ENCODE results near the gene CCDC50. TPM values are rescaled to one million over a fixed set of nuclear protein-coding genes. Genes with fewer than 3 reads are reported as not detected.

The CCDC50 gene
- total RNA-seq, 1 donor from 2014 or later: 267 TPM

DNA sequence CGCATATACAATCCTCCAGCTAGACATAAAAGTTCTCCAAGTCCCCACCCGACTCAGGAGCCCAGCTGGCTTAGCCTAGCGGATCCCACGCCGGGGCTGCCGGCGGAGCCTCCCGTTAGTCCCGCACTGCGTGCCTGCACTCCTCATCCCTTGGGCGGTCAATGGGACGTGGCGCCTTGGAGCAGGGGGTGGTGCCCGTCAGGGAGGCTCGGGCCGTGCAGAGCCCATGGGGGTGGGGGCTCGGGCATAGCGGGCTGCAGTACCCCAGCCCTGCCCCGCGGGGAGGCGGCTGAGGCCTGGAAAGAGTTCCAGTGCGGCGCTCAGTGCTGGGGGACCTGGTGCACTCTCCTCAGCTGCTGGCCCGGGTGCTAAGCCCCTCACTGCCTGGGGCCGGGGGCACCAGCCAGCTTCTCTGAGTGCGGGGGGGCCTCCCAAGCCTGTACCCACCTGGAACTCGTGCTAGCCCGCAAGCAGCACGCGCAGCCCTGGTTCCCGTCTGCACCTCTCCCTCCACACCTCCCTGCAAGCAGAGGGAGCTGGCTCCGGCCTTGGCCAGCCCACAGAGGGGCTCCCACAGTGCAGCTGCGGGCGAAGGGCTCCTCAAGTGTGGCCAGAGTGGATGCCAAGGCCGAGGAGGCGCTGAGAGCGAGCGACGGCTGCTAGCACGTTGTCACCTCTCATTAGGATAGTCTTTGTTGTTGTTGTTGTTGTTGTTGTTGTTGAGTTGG lies 12.2 kb upstream of the CCDC50 start:
- DNase-seq: no peak

DNA sequence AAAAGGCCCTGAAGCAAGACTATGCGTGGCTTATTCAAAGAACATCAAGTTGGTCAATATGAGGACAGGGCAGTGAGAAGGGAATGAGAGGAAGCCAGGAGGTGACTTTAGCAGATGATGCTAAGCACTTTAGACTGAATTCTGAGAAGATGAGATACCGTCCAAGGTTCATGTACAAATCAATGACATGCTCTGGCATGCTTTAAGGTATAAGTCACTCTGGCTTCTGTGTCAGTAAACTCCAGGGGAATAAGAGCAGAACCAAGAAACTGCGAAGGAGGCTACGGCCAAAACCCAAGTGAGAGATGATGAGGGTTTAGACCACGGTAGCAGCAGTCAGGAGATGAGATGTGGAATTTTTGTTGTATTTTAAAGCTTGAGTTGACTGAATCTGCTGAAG lies 8.9 kb upstream of the CCDC50 start:
- DNase-seq: no peak

DNA sequence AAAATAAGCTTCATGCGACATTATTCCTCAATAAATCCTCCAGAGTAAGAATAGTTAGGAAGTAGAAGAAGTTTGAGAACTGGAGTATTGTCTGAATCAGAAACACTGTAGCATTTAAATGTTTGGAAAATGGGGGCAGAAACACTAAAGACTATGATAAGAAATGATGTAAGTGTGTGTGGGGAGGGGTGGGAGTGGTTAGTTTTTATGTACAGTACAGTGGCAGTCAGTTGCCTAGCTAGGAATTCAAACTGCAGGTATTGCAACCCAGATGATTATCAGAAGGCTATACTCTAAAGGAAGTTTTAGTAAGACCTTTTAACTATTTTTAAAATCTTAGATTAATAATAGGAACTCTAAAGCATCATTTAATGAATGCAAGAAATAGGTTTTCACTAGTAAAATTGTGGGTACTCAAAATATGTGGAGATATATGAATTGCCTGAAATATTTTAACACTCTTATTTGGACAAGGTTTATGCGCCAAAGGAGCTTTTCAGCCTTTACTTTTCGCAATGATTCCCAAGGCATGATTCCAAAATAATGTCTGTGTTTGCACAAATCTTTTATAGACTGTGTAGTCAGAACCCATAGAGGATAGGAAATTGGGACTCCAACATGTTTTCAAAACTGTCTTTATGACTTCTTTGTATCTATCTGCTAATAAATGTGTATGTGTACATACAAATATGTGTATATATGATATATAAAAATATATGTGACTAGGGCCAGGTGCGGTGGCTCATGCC lies 8.0 kb upstream of the CCDC50 start:
- no peak for DNase-seq

DNA sequence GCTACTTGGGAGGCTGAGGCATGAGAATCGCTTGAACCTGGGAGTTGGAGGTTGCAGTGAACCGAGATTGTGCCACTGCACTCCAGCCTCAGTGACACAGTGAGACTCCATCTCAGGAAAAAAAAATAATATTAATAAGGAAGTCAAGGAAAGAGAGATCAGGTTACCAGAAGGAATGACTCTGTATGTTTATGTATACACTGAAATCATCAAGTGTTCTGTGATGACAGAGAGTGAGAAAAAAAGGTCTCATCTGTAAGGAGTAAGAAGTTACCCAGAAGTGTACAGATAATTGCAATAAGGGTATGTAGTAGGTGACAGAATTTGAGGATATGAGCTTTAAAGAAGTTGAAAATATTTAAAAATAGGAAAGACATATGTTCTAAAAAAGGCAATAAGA lies 4.3 kb upstream of the CCDC50 start:
- no peak for DNase-seq

DNA sequence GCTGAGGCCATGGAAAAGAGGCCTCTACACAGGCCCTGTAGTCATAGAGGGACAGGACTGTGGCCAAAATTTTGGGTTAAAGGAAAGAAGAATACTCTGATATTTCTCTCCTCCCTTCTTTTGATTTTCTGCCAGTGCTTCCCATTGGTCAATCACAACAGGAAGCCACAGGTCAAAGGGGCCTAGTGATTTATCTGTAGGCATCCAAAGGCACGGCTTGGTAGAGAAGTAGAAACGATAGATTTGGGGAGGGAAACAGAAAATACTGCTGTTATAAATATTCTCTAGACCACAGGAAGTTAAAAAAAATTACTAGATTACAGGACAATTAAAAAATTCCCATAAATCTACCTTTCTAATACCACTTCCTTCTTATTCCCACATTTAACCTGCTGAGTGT lies 1.7 kb upstream of the CCDC50 start:
- no peak for DNase-seq

DNA sequence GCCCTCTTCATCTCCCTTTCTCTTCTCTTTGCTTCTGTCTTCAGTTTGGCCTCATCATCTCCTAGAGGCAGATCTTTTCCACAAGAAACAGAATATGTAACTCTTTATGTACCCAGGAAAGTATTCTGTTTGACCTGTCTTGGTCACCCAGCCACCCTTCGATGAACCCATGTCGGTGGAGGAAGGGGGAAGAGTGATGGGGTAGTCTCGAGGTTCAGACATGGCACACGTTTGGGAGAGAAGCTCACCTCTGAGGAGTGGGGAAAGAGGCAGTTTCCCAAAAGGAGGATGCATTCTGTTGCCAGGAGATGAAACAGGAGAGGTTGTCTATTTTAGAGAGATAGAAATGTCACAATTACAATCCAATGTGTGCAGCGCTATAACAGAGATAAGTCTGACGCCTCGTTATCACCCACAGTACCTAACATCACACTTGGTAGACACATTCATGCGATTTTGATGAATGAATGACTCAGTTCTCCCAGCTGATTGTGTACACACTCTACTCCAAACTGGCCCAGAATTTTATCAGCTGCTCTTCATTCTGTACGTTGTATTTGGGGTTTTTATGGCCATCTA lies 722 bp upstream of the CCDC50 start:
- peak; percentile 69 for DNase-seq

DNA sequence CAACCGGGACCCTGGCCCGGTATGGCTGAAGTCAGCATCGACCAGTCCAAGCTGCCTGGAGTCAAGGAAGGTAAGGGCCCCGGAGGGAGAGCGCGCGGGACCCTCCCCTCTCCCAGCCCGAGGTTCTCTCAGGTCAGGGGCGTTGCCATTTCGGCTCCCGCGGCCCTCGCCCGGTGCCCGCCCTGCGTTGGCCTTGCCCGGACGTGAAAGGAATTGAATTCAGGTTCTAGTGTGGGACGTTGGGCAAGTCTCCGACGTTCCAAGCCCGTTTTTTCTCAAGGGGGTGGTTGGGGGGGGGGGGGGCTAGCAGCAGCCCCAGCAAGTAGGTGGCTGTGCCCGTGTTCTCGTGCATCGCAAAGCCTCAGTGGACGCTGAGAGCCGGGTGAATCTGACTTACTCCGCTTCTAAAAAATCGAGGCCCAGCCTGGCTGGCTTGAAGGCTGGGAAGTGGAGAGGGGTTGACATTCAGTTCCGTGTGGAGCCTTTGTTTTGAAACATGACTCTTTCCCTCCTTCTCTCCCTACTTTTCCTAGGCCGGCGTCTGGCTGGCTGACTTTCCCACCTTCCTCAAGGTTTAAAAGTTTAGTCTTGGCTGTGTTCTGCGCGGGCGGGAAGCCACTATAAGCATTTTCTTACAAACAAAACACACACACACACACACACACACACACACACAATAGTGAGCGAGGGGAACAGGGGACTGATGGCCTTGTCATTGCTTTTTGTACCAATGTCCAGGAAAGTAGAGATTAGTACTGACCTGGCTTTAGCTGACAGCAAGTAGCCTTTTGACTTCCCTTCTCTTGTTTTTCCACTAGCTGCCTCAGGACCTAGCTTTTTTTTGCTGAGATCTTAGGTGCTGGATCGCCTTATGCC lies 698 bp downstream of the CCDC50 start, which contains the start of gene UTS2B:
Gene UTS2B (minus strand): TSS at position 873 of the 876 bp plus-strand sequence. CDS start 48,337 bp downstream, outside the sequence.
- DNase-seq: peak; percentile 60

DNA sequence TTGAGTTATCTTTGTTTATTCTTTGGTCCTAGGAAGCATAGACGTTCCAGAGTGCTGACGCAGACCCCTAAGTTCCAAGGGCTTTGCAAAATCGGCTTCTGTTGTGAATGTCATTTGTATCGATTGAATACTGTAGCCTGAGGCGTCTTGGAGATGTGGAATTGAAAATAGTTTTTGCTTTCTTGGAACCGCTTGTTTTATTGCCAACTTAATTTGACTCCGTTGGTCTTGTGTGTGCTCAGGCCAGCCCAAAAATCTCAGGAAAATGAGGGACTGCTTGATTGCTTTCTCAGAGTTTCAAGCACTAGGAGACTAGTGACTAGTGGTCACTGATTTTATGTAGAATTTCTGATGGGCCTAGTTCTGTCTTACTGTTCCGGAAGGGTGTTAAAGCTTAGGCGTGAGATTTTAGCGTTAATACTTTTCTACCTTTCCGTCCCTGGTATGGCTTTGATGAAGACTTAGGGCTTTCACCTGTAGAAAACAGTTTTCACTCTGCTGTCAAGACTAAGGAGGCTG lies 1.4 kb downstream of the CCDC50 start:
- DNase-seq: peak; percentile 71

DNA sequence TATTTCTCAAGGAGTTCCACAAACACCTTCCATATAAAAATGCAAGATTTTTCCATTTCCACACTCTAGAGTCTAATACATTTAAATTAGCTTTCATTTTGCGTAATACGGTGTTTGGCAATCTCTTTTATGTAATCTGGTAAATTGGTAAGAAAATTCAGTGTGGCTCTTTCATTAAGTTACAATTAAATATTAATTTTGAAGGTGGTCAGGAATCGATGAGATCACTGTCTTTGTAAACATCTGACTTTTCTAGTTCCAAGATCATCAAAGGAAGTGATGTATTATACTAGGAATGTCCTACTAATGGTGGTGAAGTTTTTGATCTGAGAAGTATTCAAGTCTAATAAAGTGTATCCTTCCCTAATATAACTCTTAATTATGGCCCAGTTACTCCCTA lies 2.2 kb downstream of the CCDC50 start:
- peak; percentile 73 for DNase-seq

DNA sequence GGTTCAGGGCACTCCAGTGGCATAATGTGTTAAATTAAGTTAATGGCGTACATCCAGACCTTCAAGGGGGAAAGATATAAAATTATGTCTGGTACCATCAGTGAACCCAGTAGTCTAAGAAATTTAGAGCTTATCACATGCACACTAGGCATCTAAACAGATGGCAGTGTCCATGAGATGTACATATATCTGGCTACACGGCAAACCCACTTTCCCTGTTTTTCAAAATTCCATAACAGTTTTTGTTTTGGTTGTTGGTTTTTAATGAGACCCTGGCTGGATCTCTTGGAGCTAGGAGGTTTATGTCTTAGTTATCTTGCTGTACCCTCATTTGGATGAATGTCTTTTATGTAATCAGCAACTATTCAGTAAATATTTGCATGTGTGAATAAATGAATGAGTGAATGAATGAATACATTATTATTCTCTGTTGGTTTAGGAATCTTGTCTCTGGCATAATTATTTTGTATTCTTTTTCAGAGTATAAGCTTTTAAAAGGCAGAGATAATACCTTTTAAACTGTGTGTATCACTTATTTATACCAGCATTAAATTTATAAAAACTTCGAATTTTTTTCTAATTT lies 4.2 kb downstream of the CCDC50 start:
- DNase-seq: no peak

DNA sequence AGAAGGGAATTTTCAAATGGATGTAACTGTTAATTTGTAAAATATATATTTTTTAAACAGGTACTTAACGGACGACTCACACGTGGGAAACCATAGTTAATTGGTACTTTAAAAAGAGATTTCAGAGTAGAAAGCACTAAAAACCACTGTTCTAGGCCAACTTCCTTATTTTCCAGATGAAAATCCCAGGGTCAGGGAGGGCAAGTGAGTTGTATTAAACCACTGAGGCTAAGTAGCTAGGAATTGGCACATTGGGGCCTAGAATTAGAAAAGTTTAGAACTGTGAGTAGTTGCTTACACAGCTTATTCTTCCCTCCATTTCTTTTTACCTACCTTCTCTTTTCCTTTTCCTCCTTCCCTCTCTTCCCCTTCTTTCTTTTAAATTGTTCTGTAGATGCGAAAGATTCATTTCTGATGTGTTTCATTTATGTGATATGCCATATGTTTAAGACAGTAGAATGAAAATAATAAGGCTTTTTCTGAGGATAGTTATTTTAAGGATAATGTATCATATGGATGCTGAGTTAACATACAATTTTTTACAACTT lies 5.2 kb downstream of the CCDC50 start:
- DNase-seq: no peak

DNA sequence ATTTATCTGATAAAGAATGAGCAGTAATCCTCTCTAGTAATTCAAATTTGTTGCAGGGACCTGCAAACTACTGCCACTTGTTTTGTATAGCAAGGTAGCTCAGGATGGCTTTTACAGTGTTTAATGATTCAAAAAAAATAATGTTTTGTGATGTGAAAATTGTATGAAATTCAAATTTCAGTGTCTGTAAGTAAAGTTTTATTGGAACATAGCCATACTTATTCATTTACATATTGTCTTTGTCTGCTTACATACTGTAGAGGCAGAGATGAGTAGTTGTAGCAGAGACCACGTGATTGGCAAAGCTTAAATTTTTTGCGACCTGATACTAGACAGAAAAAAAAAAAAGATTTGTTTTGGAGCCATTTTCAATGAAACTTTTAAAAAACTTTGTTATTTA lies 7.6 kb downstream of the CCDC50 start:
- no peak for DNase-seq

DNA sequence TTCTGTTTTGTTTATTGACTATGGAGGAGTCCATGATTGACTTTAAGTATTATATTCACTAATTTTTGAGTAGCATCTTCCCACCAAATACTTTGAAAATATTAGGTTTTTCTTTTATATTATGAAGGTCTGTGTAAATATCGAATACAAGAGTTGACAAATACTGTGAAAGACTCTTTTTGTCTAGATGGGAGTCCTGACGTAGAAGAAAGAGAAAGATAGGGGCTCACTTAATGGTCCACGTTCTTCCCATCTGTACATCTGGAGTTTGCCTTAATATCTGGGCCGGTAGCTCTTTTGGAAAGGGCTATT lies 8.9 kb downstream of the CCDC50 start:
- no peak for DNase-seq

DNA sequence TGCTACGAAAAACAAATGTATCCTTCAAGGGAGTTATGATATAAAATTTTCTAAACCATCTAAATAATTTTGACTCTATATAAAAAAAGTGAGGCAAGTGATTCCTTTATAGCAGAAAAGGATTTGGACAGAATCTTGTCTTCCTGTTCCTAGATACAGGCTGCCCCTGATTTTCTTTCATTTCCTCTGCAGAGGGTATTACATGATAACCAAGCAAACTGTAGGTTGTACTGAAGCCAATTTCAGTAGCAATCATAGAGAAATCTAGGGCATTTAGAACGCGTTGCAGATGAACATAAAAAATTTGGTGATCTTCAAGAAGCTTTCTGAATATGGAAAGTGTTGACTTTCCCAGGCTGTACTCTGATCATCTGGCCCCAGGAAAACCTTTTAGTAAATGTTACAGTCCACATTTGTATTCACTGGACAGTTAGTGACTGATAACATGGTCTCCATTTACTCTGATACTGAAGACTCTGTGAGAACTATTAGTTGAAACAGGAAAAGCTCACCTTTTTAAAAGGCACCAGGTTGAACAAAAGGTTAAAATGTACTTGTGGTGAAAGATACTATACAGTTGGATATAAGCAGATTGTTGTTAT lies 10.2 kb downstream of the CCDC50 start:
- DNase-seq: peak; percentile 37

DNA sequence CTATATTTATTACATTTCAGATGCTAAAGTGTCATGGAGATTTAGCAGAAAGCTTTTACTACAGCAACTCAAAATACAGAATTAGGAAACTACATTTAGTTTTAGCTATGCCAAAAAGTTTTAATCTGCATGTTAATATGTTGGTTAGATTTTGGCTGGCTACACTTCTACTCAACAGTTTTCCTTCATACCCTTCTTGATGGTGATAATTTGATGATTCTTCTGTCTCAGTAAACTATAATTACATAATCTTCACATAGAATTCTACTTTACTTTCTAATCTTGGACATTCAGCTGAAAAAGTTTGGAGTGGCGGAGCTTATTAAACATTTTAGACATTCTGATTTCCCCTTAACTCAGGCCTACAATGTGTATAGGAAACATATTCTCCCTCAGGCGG lies 11.2 kb downstream of the CCDC50 start:
- no peak for DNase-seq

DNA sequence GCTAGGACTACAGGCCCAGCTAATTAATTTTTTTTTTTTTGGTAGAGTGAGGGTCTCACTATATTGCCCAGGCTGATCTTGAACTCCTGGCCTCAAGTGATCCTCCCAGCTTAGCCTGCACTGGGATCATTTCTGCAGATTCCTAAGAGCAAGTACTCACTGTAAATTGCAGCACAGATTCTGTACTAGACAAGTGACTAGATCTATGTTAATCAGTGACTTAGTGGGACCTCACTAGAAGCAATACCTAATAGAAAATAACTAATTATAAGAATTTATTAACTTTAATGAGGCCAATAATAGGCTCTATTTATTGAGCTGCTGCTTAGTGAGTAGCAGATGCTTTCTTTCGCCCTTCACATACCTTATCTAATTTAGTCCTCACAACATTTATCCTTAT lies 11.8 kb downstream of the CCDC50 start:
- no peak for DNase-seq

DNA sequence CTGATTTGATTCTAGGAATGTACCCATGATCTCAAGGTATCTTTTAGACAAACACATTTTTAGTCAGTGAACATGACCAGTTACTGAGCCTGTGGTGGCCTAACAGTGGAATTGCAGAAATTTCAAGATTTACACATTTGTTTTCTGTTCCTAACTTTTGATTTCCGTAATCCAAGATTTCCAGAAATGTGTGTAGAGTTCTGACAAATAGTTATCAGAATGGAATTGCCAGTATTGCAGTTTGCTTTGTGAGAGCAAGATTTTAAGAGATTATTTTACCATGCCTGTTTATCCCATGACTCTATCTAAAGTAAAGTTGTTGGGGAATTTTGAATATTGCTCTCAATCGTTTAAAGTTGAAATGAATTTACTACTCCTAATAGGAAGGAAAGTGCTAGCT lies 12.8 kb downstream of the CCDC50 start:
- no peak for DNase-seq

DNA sequence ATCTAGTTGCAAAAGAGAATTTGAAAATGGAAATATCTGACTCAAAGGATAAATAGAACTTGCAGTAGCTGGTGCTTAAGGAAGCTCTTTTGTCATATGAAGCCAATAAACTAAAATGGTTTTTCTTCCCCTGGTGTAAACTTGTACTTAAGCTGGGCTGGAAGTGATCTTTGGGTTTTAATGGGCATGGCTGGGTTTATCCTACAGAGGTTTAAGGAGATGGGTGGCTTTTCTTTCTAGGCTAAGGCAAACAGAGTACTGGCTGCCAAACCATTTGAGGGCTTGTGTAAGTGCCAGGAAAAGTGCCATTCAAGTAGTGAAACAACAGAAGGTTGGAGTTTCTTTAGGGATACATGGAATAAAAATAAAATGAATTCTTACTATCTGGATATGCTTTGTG lies 13.2 kb downstream of the CCDC50 start:
- DNase-seq: no peak

DNA sequence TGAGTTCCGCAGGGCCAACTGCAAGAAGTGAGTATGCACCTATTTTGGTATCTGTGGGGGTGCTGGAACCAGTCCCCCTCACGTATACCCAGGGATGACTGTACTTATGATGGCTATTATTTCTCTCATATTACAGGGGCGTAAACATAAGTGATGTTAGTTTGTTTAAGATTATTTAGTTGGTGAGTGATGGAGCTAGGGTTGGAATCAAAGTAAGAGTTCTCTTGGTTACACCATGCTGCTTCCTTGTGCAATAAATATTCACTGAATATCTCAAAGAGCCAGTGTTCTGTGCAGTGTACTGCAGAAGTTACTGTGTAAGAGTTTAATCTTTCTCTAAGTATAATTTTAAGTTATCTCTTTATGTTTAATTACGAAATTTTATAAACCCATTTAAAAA lies 13.9 kb downstream of the CCDC50 start:
- DNase-seq: no peak

DNA sequence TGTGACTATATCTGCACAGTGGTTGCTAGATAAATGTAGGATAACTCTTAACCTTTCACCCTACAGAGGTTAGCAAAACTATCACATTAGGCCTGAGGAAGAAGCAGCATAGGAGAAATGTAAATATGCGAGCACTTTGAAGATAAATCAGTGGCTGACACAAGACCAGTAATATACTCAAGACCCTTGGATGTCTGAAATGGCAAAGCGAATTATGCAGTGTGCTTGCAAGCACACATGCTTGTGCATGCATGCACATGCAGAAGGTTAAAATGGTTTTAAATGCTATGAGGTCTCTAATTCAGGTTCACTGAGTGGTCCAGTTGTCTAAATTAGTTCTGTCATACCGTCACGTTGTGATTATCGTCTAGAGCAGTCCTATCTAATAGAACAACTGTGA lies 14.7 kb downstream of the CCDC50 start:
- DNase-seq: no peak

DNA sequence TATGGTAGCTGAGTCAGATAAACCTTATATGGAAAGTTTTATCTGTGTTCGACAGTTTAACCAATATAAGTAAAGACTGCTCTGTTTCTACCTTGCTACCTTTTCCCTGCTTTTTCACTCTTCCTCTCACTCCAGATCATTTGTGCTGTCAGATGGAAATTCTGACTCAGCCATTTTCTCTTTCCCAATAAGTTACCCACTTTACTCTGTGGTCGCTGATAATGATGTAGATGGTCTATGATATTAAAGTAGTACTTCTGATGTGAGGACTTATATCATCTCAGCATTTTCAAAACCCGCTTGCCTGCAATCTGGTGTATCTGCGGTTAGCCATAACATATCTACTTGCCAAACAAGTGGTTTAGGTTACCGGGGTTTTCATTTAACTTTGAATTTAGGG lies 16.1 kb downstream of the CCDC50 start:
- no peak for DNase-seq

DNA sequence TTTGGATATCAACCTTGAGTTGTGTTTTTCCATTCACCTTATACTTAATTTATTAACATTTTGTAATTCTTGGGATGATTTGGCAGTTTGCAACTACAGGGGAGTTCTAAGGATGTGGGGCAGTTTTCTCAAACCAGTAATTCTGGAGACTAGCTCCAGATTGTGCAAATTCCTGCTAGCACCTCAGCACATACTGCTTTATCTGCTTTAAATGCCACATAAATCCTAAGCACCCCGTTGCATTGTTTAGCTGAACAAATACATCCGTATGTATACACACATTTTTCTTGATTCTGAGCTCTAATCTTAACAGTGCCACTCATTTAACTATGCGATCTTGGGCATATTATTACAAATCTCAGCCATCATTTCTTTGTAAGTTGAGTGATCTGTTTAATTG lies 18.0 kb downstream of the CCDC50 start:
- DNase-seq: no peak
